ENCODE data around the gene CFDP1.

DNA sequence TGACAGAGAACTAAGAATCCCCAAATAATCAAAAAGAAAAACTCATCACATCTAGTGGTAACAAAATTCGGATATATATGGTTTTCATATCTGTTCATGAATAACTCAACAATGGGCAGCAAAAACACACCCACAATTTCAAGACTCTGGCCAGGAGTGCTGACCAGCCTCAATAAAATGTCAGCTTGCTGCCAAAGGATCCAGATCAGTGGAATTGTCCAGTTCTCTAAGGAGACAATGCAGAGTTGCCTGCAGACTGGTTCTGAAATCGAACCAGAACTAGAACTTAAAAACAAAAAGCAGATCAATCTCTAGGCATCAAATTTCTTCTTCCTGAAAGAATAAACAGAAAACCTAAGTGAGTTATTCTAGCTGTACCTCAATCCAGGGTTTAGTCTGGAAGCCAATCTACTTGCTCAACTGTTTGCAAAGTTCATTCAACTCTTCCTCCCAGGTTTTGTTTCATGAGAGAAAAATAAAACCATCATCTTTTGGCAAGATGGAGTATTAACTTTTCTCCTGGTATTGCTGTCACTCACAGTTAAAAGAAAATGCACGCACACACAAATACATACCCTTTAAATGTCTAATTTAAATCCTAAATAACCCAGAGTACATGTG is 61.0 kb downstream of the CFDP1 start:
- TF ChIP-seq, protein P1, sequence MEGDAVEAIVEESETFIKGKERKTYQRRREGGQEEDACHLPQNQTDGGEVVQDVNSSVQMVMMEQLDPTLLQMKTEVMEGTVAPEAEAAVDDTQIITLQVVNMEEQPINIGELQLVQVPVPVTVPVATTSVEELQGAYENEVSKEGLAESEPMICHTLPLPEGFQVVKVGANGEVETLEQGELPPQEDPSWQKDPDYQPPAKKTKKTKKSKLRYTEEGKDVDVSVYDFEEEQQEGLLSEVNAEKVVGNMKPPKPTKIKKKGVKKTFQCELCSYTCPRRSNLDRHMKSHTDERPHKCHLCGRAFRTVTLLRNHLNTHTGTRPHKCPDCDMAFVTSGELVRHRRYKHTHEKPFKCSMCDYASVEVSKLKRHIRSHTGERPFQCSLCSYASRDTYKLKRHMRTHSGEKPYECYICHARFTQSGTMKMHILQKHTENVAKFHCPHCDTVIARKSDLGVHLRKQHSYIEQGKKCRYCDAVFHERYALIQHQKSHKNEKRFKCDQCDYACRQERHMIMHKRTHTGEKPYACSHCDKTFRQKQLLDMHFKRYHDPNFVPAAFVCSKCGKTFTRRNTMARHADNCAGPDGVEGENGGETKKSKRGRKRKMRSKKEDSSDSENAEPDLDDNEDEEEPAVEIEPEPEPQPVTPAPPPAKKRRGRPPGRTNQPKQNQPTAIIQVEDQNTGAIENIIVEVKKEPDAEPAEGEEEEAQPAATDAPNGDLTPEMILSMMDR (IDR thresholded peaks at IDR 0.05), result no peak
- TF ChIP-seq EZH2 (IDR thresholded peaks at IDR 0.05; ENCODE audit: borderline replicate concordance, insufficient read depth, low read depth, low read length, poor library complexity, severe bottlenecking), result no peak

Measured in B cell (primary cell).